ENCODE data around the gene RBCK1. TPM values are rescaled to one million over a fixed set of nuclear protein-coding genes. Genes with fewer than 3 reads are reported as not detected.
A peak's percentile ranks its signal among the peaks of the same experiment; 100 is the strongest.

Gene RBCK1
- total RNA-seq, 1 donor from 2014 or later: 15.1 TPM

DNA sequence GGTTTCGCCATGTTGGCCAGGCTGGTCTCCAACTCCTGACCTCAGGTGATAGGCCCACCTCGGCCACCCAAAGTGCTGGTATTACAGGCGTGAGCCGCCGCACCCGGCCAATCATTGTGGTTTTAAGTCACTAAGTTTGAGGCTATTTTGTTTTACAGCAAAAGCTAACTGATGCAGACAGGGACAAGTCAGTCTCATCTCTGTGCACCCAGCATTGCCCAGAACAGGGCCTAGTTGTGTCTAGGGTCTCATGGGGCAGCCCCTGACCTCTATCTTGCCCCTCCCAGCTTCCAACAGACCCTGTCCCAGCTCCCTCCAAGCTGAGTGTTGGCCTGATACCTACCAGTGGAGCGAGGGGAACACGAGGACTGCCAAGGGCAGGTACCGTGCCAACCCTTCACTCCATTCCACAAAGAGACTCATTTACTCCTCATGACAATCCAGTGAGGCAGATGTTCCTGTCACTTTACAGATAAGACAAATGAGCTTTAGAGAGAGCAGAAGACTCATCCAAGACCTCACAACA, 8.9 kb upstream of the RBCK1 start:
- no peak for DNase-seq

DNA sequence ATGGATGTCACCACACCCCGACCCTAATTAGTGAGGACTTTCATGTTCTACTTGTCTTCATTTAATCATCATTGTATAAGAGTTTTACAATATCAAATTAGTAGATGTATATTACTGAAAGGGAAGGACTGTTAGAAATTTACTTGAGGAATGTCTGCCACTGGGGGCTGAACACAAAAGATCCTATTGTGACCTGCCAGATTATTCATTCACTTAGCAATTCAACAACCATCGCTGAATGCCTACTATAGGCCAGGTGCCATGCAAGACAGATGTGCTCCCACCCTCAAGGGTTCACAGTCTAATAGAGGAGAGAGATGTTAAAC, 8.0 kb upstream of the RBCK1 start:
- DNase-seq: no peak

DNA sequence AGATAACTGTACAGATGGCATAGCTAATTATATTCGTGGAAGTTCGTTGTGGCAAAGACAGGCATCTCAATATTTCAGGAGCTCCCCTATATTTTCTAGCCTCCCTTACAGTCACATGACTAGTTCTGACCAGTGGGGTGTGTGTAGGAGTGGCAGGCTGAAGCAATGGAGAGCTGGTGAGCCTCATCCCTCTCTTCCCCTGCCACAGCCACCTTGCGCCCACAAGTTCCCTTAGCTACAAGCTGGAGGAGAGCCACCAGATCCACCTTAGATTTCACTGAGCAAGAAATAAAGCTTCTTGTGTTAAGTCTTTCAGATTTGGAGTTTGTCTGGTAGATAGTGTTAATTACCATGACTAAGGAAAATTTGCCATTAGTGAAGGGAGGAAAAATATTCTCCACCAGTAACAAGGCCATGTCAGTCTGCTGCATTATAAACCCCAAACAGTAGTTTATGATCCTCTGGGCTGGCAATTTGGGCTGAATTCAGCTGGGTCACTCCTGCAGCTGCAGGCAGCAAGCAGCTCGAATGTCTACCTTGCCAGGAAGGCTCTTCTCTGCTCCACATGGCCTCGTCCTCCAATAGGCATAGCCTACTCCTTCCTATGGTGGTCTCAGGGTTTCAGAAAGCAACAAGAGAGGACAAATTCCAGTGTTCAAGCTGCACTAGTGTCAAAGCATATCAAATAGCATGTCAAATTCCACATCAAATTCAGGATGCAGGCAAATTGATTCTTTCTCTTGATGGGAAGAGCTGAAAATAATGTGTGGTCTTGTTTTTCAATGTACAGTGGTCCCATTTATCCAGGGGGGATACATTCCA, 7.4 kb upstream of the RBCK1 start:
- peak; percentile 24 for DNase-seq

DNA sequence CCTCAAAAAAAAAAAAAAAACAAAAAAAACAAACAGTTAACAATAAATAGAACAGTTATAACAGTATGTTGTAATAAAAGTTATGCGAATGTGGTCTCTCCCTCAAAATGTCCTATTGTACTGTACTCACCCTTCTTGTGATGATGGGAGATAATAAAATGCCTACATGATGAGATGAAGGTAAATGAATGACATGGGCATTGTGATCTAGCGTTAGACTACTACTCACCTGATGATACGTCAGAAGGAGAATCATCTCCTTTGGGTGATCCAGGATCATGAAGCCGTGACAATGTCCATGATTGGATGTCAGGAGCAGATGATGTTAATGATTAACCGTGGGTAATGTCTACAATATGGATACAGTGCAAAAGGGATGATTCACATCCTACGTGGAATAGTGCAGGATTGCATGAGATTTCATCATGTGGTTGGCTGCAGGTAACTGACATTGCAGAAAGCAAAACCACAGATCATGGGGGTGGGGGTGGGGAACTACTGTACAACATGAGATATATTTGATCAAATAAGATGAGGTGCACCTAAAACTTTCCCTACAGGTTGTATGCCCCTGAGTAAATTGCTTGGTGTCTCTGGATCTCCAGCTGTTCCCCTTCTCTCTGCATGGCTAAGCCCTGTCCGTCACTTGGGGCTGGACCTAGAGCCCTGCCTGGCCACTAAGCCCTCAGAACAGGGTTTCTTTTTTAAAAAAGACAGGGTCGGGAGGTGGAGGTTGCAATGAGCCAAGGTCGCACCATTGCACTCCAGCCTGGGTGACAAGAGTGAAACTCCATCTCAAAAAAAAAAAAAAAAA, 6.2 kb upstream of the RBCK1 start:
- DNase-seq: no peak

DNA sequence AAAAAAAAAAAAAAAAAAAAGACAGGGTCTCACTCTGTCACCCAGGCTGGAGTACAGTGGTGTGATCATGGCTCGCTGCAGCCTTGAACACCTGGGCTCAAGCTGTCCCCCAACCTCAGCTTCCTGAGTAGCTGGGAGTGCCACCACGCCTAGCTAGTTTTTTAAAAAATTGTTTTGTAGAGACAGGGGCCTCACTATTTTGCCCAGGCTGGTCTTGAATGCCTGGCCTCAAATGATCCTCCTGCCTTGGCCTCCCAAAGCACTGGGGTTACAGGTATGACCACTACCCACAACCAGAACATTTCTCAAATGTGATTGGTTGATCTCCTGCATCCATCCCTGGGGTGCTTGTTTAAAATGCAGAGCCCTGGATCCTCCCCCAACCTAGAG, 5.6 kb upstream of the RBCK1 start:
- DNase-seq: no peak

DNA sequence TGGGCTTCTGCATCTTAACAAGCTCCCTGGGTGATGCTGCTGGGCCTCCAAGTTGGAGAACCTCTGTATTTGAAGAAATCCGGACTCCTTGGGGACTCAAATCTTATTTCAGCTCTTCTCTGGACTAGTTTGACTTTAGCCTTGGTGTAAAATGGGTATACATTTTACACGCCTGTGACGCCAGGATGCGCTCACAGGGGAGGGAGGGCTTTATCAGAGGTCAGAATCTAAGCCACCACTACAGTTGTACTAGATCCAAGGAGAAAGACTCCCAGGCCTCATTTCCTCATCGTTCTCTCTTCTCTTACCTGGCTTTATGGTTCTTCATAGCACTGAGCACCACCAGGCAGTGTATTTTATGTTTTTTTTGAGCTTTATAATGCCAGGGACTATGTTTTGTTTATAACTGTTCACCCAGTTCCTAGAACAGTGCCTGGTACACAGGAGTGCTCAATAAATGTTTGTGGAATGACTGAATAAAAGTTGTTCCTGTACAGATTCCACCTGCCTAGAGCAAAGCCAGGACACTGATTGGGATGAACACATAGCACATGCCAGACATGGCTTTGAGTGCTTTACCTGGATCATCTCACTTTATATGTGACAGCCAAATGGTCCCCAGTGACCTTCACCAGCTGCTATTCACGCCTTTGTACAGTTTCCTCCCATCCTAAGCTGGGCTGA, 5.1 kb upstream of the RBCK1 start:
- no peak for DNase-seq

DNA sequence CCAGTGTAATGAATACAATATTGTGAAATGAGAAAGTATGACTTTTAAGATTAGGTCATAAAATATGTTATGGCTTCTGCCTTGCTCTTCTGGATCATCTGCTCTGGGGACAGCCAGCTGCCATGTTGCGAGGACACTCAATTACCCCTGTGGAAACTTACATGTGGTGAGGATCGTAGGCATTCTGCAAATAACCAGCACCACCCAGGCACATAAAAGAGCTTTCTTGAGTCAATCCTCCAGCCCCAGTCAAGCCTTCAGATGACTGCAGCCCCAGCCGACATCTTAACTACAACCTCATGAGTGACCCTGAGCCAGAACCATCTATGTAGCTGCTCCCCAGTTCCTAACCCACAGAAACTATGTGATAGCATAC, 4.5 kb upstream of the RBCK1 start:
- no peak for DNase-seq

DNA sequence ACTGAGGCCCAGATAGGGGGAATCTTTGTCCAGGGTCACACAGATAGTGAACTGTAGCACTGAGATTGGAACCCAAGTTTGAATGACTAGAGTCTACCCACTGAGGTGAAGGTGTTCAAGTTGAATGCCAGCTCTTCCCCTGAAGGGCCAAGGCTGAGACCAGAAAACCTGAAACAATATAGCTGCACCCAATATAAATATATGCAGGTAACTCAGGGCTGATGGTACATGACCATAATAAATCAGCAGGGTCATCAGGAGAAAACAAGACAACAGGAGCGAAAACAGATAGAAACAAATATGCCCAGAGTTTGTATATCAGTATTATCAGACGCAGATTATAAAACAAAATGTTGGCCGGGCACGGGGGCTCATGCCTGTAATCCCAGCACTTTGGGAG, 4.0 kb upstream of the RBCK1 start:
- no peak for DNase-seq

DNA sequence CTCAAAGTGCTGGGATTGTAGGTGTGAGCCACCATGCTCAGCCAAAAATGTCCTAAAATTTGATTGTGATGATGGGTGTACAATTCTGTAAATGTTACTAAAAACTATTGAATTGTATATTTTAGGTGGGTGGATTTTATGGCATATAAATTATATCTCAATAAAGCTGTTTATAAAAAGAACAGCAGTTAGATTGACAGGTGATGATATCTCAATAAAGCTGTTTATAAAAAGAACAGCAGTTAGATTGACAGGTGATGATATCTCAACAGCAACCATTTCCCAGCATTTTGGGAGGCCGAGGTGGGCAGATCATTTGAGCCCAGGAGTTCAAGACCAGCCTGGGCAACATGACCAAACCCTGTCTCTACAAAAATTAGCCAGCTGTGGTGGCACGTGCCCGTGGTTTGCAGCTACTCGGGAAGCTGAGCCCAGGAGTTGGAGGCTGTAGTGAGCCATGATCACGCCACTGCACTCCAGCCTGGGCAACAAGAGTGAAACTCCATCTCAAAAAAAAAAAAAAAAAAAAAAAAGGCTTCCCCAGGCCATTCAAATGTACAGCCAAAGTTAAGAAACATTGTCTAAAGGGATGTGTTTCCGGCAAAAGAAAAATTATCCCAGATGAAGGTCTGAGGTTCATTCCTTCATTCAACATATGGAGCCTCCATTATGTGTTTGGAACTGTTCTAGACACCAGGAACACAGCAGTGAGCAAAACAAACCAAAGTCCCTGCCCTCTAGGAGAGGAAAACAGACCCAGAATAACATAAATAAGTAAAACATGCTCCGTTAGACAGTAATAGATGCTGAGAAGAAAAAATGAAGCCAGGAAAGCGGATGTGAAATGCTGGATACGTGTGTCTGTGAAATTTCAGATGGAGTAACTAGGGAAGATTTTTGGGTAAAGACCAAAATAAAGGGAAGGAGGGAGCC, 1.6 kb upstream of the RBCK1 start:
- no peak for DNase-seq

DNA sequence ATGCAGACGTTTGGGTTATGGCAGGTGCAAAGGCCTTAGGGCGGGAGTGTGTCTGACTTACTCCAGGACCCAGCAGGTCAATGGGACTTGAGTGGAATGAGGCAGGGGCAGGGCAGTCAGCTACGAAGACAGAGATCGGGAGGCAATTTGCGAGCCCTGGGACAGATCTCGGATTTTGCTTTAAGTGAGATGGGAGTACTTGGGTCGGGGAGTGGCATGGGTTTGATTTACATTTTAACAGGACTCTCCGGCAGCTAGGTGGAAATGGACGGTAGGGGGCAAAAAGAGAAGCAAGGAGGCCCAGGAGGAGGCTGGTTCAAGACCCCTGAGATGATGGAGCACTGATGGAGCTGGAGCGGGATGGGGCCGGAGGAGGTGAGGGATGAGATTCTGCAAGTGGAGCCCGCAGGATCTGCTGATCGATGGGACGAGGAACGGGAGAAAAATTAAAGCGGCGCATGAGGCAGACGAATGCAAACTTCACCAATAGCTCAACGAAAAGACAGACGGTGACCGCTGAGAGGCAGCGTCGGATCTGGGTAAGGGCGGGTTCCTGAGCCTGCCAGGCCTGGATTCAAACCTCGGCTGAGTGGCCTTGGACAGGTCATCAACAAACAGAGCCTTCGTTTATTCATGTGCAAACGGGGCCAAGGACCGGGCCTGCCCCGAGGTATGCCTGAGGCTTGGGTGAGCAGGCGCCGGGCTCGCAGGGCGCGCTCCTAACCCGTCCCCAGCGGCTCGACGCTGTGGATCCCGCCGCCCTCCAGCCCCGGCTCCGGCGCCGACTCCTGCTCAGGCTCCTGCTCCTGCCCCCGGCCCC, 756 bp upstream of the RBCK1 start:
- DNase-seq: peak; percentile 81

DNA sequence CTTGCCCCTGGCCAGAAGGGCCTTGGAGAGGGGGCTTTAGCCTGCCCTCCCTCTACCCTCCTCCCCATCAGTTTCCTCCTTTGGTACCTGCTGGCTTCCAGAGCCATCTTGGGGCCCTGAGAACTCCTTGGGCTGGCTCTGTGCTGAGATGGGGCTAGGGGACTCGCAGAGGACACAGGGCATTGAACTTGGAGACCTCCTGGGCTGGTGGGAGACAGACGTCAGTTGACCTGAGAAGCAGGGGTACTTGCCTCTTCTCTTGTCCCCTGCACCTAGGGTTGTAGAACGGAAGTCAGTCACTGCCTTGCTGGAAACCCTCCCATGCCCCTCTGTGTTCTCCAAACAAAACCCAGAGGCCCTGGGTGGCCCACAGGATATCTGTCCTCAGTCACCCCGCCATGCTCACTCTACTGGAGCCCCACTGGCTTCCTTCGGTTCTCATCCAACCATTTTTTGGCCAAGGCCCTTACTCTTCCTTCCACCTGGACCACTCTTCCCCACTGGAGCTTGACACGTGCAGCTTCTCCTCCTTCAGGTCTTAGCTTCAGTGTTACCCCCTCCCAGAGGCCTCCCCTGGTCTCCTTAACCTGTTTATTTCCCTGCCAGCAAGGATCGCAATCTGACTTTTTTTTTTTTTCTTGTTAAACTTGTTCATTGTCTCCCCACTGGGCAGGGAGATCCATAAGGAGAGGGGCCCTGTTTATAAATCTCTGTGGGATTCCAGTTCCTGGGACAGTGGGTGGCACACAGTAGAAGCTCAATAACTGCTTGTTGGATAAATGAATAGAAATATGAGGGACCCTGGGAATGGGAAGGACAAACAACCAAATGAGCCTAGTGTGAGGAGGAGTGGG, 971 bp downstream of the RBCK1 start:
- no peak for DNase-seq

DNA sequence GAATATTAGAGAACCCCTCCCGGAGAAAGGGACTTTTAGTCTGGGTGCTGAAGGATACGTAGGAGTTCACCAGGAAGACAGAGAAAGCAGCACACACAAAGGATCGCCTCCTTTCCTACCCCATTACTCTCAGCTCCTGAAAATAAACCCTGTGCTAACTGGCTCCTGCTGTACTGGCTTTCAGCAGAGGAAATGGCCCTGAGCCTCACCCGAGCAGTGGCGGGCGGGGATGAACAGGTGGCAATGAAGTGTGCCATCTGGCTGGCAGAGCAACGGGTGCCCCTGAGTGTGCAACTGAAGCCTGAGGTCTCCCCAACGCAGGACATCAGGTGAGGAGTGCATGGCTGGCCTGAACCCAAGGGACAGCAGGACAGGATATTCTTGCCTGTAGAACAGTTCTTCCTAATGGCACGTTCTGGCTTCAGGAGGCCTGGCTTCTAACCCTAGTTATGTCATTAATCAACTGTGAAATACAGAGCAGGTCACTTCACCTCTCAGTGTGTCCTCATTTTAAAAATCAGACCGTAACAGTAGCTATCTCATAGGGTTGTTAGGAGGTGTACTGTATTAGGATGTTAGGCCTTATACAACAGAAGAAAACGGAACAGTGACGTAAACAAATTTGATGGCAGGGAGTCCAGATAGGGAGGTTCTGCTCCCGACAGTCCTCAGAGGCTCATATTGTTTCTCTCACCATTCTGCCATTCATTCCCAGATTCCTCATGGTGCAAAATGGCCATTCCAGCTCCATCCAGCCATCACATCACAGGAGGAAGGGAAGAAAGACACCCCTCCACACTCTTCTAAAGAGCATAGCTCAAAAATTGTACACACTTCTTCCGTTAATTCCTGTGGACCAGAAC, 1.8 kb downstream of the RBCK1 start:
- no peak for DNase-seq

DNA sequence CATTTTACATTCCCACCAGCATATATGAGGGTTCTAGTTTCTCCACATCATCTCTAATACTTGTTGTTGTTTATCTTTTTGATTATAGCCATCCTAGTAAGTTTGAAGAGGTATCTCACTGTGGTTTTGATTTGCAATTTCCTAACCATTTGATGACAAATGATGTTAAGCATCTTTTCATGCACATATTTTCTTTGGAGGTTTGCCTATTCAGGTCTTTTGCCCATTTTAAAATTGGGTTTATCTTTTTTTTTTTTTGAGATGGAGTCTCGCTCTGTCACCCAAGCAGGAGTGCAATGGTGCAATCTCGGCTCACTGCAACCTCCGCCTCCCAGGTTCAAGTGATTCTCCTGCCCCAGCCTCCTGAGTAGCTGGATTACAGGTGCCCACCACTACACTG, 4.0 kb downstream of the RBCK1 start:
- DNase-seq: no peak

DNA sequence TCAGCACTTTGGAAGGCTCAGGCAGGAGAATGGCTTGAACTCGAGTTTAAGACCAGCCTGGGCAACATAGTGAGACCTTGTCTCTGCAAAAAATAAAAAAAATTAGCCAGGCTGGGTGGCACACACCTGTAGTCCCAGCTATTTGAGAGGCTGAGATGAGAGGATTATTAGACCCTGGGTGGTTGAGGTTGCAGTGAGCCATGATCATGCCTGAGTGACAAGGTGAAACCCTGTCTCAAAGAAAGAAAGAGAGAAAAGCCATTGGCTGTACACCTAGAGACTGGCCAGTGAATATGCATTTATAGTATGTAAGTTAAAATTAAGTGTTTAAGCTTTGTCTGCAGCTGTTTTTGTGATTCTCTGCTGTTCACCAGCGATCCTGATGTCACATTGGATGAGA, 6.1 kb downstream of the RBCK1 start:
- no peak for DNase-seq

DNA sequence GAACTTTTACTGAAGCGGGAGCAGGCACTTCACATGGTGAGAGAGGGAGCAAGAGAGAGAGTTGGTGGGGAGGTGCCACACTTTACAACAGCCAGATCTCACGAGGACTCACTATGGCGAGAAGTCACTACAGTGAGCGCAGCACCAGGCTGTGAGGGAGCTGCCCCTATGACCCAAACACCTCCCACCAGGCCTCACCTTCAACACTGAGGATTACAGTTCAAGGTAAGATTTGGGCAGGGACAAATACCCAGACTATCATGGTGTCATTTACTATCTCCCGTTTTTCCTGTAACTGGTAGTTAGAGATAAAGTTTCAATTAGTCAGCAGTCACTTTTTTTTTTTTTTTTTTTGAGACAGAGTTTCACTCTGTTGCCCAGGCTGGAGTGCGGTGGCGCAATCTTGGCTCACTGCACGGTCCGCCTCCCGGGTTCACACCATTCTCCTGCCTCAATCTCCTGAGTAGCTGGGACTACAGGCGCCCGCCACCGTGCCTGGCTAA, 7.8 kb downstream of the RBCK1 start:
- DNase-seq: no peak

DNA sequence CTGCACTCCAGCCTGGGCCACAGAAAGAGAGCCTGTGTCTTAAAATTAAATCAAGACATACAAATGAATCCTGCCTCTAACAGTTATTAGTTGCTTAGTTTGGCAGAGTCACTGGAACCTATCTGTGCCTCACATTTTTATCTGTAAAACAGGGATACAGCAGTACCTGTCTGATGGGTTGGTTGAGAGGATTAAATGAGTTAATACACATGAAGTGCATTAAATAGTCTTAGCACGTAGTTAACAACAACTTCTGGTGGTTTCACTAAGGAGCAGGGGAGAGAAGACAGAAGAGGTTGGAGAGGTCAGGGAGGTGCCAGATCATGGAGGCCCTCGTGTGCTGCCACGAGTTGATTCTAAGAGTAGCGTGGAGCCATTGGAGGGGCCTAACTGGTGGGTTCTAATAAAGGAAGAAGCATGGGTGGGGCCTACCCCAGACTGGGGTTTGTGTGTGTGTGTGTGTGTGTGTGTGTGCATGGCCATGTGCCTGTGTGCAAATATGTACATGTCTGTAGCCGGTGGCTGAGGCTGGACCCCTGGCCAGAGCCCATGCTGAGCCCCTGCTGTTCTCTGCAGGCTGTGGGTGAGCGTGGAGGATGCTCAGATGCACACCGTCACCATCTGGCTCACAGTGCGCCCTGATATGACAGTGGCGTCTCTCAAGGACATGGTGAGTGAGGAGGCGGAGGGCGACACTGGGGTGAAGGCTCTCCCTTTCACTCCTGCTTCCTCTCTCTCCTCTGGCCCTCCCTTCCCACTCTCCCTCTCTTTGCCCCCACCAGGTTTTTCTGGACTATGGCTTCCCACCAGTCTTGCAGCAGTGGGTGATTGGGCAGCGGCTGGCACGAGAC, 9.1 kb downstream of the RBCK1 start:
- no peak for DNase-seq

DNA sequence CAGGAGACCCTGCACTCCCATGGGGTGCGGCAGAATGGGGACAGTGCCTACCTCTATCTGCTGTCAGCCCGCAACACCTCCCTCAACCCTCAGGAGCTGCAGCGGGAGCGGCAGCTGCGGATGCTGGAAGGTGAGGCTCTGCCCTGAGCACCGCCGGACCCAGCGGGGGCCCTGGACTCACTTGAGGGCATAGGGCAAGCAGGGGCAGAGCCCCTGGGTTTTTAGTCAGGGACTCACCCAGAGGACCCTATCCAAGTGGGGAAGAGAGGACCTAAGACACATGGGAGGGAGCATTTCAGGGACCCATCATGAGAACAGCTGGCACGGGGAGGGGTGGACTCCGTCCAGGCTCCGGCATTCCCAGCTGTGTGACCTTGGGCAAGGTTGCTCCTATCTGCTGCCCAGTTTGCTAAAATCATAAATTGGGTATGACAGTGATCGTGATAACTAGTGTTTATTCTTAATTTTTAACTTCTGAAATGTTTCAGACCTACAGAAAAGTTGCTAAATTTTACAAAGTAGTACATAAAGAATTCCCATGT, 9.8 kb downstream of the RBCK1 start:
- no peak for DNase-seq
